B cell (primary cell): ENCODE measurements around the gene PLA2G3.

Experiments used
- EZH2 ChIP-seq: IDR thresholded peaks from 2 replicates; pipeline ENCODE4 v1.6.1; 2012; ENCODE audit warnings: borderline replicate concordance, low read depth, mild to moderate bottlenecking, moderate library complexity, low read length; ENCODE audit not compliant: insufficient read depth, poor library complexity, severe bottlenecking
- TF ChIP-seq, protein P1 (sequence below): fragments of 200-600 bp; IDR thresholded peaks from one replicate; pipeline ENCODE4 v1.8.0; 2022; ENCODE audit warnings: antibody characterized with exemption, mild to moderate bottlenecking

GRCh38 chr22:31128156-31128555 lies 12.2 kb downstream of the PLA2G3 start:
- TF ChIP-seq, protein P1, sequence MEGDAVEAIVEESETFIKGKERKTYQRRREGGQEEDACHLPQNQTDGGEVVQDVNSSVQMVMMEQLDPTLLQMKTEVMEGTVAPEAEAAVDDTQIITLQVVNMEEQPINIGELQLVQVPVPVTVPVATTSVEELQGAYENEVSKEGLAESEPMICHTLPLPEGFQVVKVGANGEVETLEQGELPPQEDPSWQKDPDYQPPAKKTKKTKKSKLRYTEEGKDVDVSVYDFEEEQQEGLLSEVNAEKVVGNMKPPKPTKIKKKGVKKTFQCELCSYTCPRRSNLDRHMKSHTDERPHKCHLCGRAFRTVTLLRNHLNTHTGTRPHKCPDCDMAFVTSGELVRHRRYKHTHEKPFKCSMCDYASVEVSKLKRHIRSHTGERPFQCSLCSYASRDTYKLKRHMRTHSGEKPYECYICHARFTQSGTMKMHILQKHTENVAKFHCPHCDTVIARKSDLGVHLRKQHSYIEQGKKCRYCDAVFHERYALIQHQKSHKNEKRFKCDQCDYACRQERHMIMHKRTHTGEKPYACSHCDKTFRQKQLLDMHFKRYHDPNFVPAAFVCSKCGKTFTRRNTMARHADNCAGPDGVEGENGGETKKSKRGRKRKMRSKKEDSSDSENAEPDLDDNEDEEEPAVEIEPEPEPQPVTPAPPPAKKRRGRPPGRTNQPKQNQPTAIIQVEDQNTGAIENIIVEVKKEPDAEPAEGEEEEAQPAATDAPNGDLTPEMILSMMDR: no peak
- TF ChIP-seq EZH2: no peak
